ENCODE results near the gene TXNDC15. TPM values are rescaled to one million over a fixed set of nuclear protein-coding genes. Genes with fewer than 3 reads are reported as not detected.
"Not testable (repeated sequence)": the region's sequence is repeated elsewhere in the genome, so short reads cannot be mapped to it uniquely, and the experiment has no call there.

Gene TXNDC15
- total RNA-seq, 1 experiment from 2014 or later, result 52.2 TPM

DNA sequence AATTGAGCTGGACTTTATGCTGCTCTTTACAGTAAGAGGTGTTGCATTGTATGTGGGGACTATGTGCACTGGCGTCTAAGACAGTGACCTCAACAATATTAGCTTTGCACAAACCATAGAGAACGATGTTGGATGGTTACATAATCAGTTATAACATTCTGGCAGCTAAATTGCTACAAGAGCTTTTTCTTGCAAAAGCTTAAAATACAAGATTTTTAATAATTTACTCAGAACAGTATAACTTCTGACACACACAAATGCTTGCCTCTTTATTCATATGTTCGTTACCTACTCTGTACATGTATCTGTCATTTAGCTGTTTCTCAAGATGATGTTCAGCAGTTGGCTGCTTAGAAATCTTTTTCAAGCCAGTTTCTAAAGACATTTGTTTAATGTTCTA, 16.8 kb upstream of the TXNDC15 start:
- Histone ChIP-seq H3K27ac (ENCODE audit: low read length) (no peak overlapping the region), H3K4me2 (ENCODE audit: low read depth, low read length, poor library complexity, severe bottlenecking) (no peak overlapping the region), H3K9me2 (replicated peaks; ENCODE audit: insufficient read depth, low read length) (no peaks in the 10 kb centered on the region), H3K79me2 (ENCODE audit: low read length) (peaks cover 41% of the 10 kb centered on the region), H3K9ac (ENCODE audit: low read length) (no peak overlapping the region), H3K36me3 (ENCODE audit: insufficient read depth, low read length) (peaks cover 55% of the 10 kb centered on the region), H3K4me3 (ENCODE audit: low read length) (no peak overlapping the region), H3K9me3 (ENCODE audit: low read length) (no peaks in the 10 kb centered on the region), H3K27me3 (ENCODE audit: low read length) (no peaks in the 10 kb centered on the region), H2AFZ (ENCODE audit: low read length) (no peak overlapping the region), H4K20me1 (ENCODE audit: insufficient read depth, low read depth, low read length) (0 out of 2 replicates have a peak, but pooled peaks cover under 1% of the 10 kb centered on the region), H3K4me1 (ENCODE audit: low read length) (no peaks in the 10 kb centered on the region)
- DNase-seq, result no peak

DNA sequence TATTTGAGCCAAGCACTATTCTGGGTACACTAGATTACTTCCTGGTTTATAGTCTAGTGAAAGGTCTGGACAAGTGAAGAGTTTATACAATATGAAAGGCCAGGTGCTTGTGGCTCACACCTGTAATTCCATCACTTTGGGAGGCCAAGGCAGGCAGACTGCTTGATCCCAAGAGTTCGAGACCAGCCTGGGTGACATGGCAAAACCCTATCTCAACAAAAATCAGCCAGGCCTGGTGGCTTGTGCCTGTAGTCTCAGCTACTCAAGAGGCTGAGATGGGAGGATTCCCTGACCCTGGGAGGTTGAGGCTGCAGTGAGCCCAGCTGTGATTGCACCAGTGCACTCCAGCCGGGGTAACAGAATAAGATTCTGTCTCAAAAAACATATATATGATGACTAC, 9.5 kb upstream of the TXNDC15 start:
- Histone ChIP-seq H3K9ac (ENCODE audit: low read length) (no peak overlapping the region), H4K20me1 (ENCODE audit: insufficient read depth, low read depth, low read length) (no peaks in the 10 kb centered on the region), H2AFZ (ENCODE audit: low read length) (no peak overlapping the region), H3K27me3 (ENCODE audit: low read length) (no peaks in the 10 kb centered on the region), H3K4me1 (ENCODE audit: low read length) (peaks cover 4% of the 10 kb centered on the region; the same call in 1 of the 2 replicates), H3K27ac (ENCODE audit: low read length) (no peak overlapping the region), H3K36me3 (ENCODE audit: insufficient read depth, low read length) (peaks cover 5% of the 10 kb centered on the region; the same call in 1 of the 2 replicates), H3K79me2 (ENCODE audit: low read length) (no peaks in the 10 kb centered on the region), H3K9me3 (ENCODE audit: low read length) (no peaks in the 10 kb centered on the region), H3K4me3 (ENCODE audit: low read length) (no peak overlapping the region), H3K9me2 (replicated peaks; ENCODE audit: insufficient read depth, low read length) (no peaks in the 10 kb centered on the region), H3K4me2 (ENCODE audit: low read depth, low read length, poor library complexity, severe bottlenecking) (no peak overlapping the region)
- DNase-seq, result no peak

DNA sequence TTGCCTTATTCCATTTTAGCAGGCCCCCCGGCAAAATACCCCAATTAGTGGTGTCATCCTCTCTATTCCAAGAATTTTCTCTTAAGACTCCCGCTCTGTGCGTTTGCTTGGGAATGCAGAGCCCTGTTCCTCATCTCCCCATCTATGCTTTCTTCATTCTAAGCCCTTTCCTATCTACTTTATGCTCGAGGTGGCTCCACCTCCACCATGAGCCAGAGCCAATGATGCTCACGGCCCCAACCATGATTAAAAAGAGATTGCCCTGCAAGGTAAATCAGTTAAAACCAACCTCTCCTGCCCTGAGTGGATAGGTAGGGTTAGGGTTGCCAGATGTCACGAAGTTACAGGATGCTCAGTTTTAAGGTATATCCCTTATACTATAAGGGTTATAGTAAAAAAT, 677 bp upstream of the TXNDC15 start:
- H3K9me2 ChIP-seq (replicated peaks; ENCODE audit: insufficient read depth, low read length), result no peaks in the 10 kb centered on the region
- peak overlapping the region; percentile 92 for H3K9ac ChIP-seq (ENCODE audit: low read length)
- peak overlapping the region; percentile 87 for H3K4me2 ChIP-seq (ENCODE audit: low read depth, low read length, poor library complexity, severe bottlenecking)
- peaks cover 45% of the 10 kb centered on the region for H3K4me1 ChIP-seq (ENCODE audit: low read length)
- peaks cover 4% of the 10 kb centered on the region; the same call in 1 of the 2 replicates for H3K36me3 ChIP-seq (ENCODE audit: insufficient read depth, low read length)
- no peaks in the 10 kb centered on the region for H3K9me3 ChIP-seq (ENCODE audit: low read length)
- peak; percentile 78 for DNase-seq
- H4K20me1 ChIP-seq (ENCODE audit: insufficient read depth, low read depth, low read length), result no peaks in the 10 kb centered on the region
- H3K4me3 ChIP-seq (ENCODE audit: low read length), result peak overlapping the region; percentile 82
- H3K27ac ChIP-seq (ENCODE audit: low read length), result peak overlapping the region; percentile 66
- peak overlapping the region; percentile 40 for H2AFZ ChIP-seq (ENCODE audit: low read length)
- H3K79me2 ChIP-seq (ENCODE audit: low read length), result peaks cover 42% of the 10 kb centered on the region
- H3K27me3 ChIP-seq (ENCODE audit: low read length), result no peaks in the 10 kb centered on the region

DNA sequence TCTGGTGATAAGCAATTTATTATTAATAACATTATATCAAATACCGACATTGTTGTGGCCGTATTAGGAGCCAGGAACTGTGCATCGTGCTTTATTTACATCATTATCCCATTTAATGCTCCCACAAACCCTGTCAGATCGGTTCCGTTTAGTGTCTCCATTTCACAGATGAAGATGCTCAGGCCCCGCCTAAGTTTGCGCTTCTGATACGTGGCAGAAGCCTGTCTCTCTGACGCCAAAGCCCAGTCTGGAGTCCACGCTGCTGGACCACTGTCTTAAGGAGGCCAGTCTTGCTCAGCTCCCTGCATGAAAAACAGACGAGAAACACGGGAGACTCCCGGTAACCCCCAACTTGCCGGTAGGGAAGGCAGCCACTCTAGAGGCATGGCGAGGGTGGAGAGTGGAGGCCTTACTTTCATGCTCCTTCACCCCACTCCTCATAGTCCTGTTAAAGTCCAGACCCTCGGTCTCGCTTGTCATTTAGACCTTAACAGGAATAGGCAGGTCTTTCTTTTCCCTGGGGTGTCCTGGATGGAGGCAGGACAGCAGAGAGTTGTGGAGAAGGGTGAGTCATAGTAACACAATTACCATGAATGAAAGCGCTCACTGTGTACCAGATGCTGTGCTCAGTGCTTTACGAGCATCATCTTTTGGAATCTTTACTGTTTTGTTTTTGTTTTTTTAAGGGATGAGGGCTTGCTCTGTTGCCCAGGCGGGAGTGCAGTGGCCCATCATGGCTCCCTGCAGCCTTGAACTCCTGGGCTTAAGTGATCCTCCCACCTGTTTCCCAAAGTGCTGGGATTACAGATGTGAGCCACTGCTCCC, 872 bp downstream of the TXNDC15 start:
- peaks cover 58% of the 10 kb centered on the region for H3K79me2 ChIP-seq (ENCODE audit: low read length)
- H3K4me2 ChIP-seq (ENCODE audit: low read depth, low read length, poor library complexity, severe bottlenecking), result peak overlapping the region; percentile 87
- no peaks in the 10 kb centered on the region for H3K9me3 ChIP-seq (ENCODE audit: low read length)
- peaks cover 4% of the 10 kb centered on the region; the same call in 1 of the 2 replicates for H3K36me3 ChIP-seq (ENCODE audit: insufficient read depth, low read length)
- H3K9ac ChIP-seq (ENCODE audit: low read length), result peak overlapping the region; percentile 92
- H3K4me3 ChIP-seq (ENCODE audit: low read length), result peak overlapping the region; percentile 82
- no peaks in the 10 kb centered on the region for H3K9me2 ChIP-seq (replicated peaks; ENCODE audit: insufficient read depth, low read length)
- H3K27ac ChIP-seq (ENCODE audit: low read length), result peak overlapping the region; percentile 66
- H4K20me1 ChIP-seq (ENCODE audit: insufficient read depth, low read depth, low read length), result no peaks in the 10 kb centered on the region
- peaks cover 45% of the 10 kb centered on the region for H3K4me1 ChIP-seq (ENCODE audit: low read length)
- DNase-seq, result peak; percentile 82
- no peaks in the 10 kb centered on the region for H3K27me3 ChIP-seq (ENCODE audit: low read length)
- peak overlapping the region; percentile 59 for H2AFZ ChIP-seq (ENCODE audit: low read length)

DNA sequence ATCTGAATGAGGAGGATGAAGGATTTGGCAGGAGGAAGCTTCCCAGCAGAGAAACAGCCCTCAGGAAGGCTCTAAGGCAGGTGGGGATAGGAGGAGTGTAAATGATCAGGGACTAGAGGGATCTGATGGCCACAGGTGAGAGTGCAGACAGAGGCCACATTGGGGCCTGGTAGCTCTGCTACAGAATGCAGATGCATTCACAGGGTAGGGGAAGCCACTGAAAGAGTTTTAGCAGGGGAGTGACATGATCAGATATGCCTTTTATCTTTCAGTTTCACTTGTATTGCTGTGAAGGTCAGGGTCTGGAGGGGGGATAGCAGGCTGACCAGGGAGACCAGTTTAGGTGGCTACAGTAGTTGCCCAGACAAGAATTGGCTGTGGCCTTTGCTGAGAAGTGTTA, 3.0 kb downstream of the TXNDC15 start:
- peaks cover 67% of the 10 kb centered on the region for H3K79me2 ChIP-seq (ENCODE audit: low read length)
- H3K4me3 ChIP-seq (ENCODE audit: low read length), result peak overlapping the region; percentile 0; the same call in 1 of the 2 replicates
- DNase-seq, result no peak
- peak overlapping the region; percentile 43 for H3K9ac ChIP-seq (ENCODE audit: low read length)
- H3K9me2 ChIP-seq (replicated peaks; ENCODE audit: insufficient read depth, low read length), result no peaks in the 10 kb centered on the region
- H4K20me1 ChIP-seq (ENCODE audit: insufficient read depth, low read depth, low read length), result no peaks in the 10 kb centered on the region
- peaks cover 45% of the 10 kb centered on the region for H3K4me1 ChIP-seq (ENCODE audit: low read length)
- H3K4me2 ChIP-seq (ENCODE audit: low read depth, low read length, poor library complexity, severe bottlenecking), result peak overlapping the region; percentile 87
- H3K9me3 ChIP-seq (ENCODE audit: low read length), result no peaks in the 10 kb centered on the region
- H3K27ac ChIP-seq (ENCODE audit: low read length), result 0 out of 2 replicates have a peak overlapping the region, but pooled peaks have one; percentile 5
- H2AFZ ChIP-seq (ENCODE audit: low read length), result no peak overlapping the region
- H3K27me3 ChIP-seq (ENCODE audit: low read length), result no peaks in the 10 kb centered on the region
- peaks cover 8% of the 10 kb centered on the region; the same call in 1 of the 2 replicates for H3K36me3 ChIP-seq (ENCODE audit: insufficient read depth, low read length)

DNA sequence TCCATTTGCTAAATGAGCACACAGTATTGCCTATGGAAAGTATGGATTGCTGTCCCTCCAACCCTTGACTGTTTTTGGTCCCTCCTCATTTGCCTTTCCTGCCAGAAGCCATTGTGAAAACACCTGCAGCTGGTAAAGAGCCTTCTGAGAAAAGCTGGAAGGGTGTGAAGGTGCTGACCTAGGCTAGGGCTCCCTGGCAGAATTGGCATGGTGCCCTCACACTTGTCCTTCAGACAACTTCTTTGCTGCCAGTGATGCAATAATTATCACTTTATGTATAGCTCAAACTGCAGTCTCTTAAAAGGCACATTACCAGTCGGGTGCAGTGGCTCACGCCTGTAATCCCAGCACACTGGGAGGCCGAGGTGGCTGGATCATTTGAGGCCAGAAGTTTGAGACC, 4.2 kb downstream of the TXNDC15 start:
- Histone ChIP-seq H3K4me3 (ENCODE audit: low read length) (no peak overlapping the region), H3K9me2 (replicated peaks; ENCODE audit: insufficient read depth, low read length) (no peaks in the 10 kb centered on the region), H2AFZ (ENCODE audit: low read length) (no peak overlapping the region), H3K9ac (ENCODE audit: low read length) (no peak overlapping the region), H3K79me2 (ENCODE audit: low read length) (peaks cover 74% of the 10 kb centered on the region), H3K4me1 (ENCODE audit: low read length) (peaks cover 35% of the 10 kb centered on the region), H3K36me3 (ENCODE audit: insufficient read depth, low read length) (peaks cover 8% of the 10 kb centered on the region; the same call in 1 of the 2 replicates), H3K9me3 (ENCODE audit: low read length) (no peaks in the 10 kb centered on the region), H3K27me3 (ENCODE audit: low read length) (no peaks in the 10 kb centered on the region), H3K4me2 (ENCODE audit: low read depth, low read length, poor library complexity, severe bottlenecking) (no peak overlapping the region), H4K20me1 (ENCODE audit: insufficient read depth, low read depth, low read length) (no peaks in the 10 kb centered on the region), H3K27ac (ENCODE audit: low read length) (peak overlapping the region; percentile 22; the same call in 1 of the 2 replicates)
- DNase-seq, result no peak

DNA sequence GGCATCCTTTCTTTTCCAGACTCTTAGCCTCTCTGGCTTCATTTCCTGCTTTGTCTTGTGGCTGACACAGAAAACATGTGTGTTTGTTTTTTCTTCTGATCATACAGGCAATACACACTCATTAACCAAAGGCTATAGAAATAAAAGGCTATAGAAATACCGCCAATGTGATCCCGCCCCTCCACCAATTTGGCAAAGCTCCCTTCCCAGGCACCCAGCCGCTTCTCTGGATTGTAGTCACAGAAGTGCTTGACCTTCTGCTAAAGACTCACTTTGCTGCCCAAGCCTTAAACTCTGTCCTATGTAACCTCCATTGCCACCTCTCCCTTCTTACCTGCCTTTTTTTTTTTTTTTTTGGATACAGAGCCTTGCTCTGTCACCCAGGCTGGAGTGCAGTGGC, 5.3 kb downstream of the TXNDC15 start:
- H3K9ac ChIP-seq (ENCODE audit: low read length), result no peak overlapping the region
- no peak overlapping the region for H3K4me2 ChIP-seq (ENCODE audit: low read depth, low read length, poor library complexity, severe bottlenecking)
- H3K9me2 ChIP-seq (replicated peaks; ENCODE audit: insufficient read depth, low read length), result no peaks in the 10 kb centered on the region

DNA sequence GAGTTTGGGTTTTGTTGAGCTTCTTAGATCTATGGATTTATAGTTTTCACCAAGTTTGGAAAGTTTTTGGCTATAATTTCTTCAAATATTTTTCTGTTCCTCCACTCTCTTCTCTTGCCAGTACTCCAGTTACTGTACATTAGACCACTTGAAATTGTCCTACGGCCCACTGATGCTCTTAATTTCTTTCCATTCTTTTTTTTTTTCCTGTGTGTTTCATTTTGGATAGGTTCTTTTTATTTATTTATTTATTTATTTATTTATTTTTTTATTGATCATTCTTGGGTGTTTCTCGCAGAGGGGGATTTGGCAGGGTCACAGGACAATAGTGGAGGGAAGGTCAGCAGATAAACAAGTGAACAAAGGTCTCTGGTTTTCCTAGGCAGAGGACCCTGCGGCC, 6.8 kb downstream of the TXNDC15 start:
- H3K9ac ChIP-seq (ENCODE audit: low read length); H3K36me3 ChIP-seq (ENCODE audit: insufficient read depth, low read length); H2AFZ ChIP-seq (ENCODE audit: low read length); H3K9me3 ChIP-seq (ENCODE audit: low read length); H3K27me3 ChIP-seq (ENCODE audit: low read length); H3K27ac ChIP-seq (ENCODE audit: low read length); H3K9me2 ChIP-seq (replicated peaks; ENCODE audit: insufficient read depth, low read length); H3K4me2 ChIP-seq (ENCODE audit: low read depth, low read length, poor library complexity, severe bottlenecking); DNase-seq; H3K4me3 ChIP-seq (ENCODE audit: low read length); H4K20me1 ChIP-seq (ENCODE audit: insufficient read depth, low read depth, low read length): not testable (repeated sequence)
- Histone ChIP-seq H3K4me1 (ENCODE audit: low read length) (peaks cover 20% of the 10 kb centered on the region), H3K79me2 (ENCODE audit: low read length) (peaks cover 73% of the 10 kb centered on the region)

More for the DNA sequence above, 5.3 kb downstream of the TXNDC15 start:
- Histone ChIP-seq H3K4me1 (ENCODE audit: low read length) (peaks cover 29% of the 10 kb centered on the region), H3K27ac (ENCODE audit: low read length) (no peak overlapping the region), H2AFZ (ENCODE audit: low read length) (no peak overlapping the region), H3K27me3 (ENCODE audit: low read length) (no peaks in the 10 kb centered on the region), H3K4me3 (ENCODE audit: low read length) (no peak overlapping the region), H3K36me3 (ENCODE audit: insufficient read depth, low read length) (peaks cover 8% of the 10 kb centered on the region; the same call in 1 of the 2 replicates), H3K9me3 (ENCODE audit: low read length) (no peaks in the 10 kb centered on the region), H4K20me1 (ENCODE audit: insufficient read depth, low read depth, low read length) (no peaks in the 10 kb centered on the region), H3K79me2 (ENCODE audit: low read length) (peaks cover 73% of the 10 kb centered on the region)
- DNase-seq, result no peak

Measured in Karpas-422 (cell line).